A549 (cell line): ENCODE measurements around the gene DTWD2. TPM values are rescaled to one million over a fixed set of nuclear protein-coding genes. Genes with fewer than 3 reads are reported as not detected.
"Not testable (repeated sequence)": the region's sequence is repeated elsewhere in the genome, so short reads cannot be mapped to it uniquely, and the experiment has no call there.

ENCODE experiments used
- ATAC-seq, 2 experiments: fragments of 200-7000 bp in 1 of 2; fragments of >200 bp in 1 of 2; cut with Nextera tagmentation in 1 of 2; cut with Tn5 transposase in 1 of 2; 3 replicates each; pipeline versions ENCODE4 v1.8.0 to v1.9.1; 2018 to 2020; ENCODE audit warnings: mild to moderate bottlenecking in 1 of 2, moderate library complexity in 1 of 2
- CTCF ChIA-PET: fragments of 300-600 bp; sonication (Branson Sonifier 250); formaldehyde crosslinking; extraction: SDS; loops from one replicate; lab custom pipeline; 2021; ENCODE audit warnings: antibody characterized with exemption, inconsistent platforms; lab: Yijun Ruan, JAX
- POLR2A ChIA-PET: fragments of 350-600 bp; formaldehyde crosslinking; extraction: SDS; loops from one replicate; lab custom pipeline; 2021; ENCODE audit warnings: antibody characterized with exemption, inconsistent platforms; lab: Yijun Ruan, JAX
- DNase-seq, 2 experiments: peaks; one replicate each; pipeline versions ENCODE4 v3.0.0 to v3.0.0-alpha.2; 2011 to 2016; ENCODE audit warnings: low read depth in 1 of 2, low spot score in 1 of 2
- FAIRE-seq: peaks from 2 replicates; lab custom pipeline; 2011; peaks lifted over from hg19 to GRCh38; lab: Jason Lieb, UNC
- H3K27ac ChIP-seq, 2 experiments: fragments of >200 bp; sonication (Bioruptor Twin); formaldehyde crosslinking; 3 replicates each; pipeline ENCODE4 v1.5.1; 2016 to 2017
- H3K4me1 ChIP-seq: fragments of >200 bp; sonication (Bioruptor Twin); formaldehyde crosslinking; 3 replicates; pipeline ENCODE4 v1.6.1; 2016
- H3K4me2 ChIP-seq: fragments of >200 bp; sonication (Bioruptor Twin); formaldehyde crosslinking; 3 replicates; pipeline ENCODE4 v1.6.1; 2016
- H3K4me3 ChIP-seq: fragments of >200 bp; sonication (Bioruptor Twin); formaldehyde crosslinking; 3 replicates; pipeline ENCODE4 v1.5.1; 2016
- H3K9me3 ChIP-seq: fragments of >200 bp; sonication (Bioruptor Twin); formaldehyde crosslinking; 3 replicates; pipeline ENCODE4 v1.6.1; 2016
- ATOH8 ChIP-seq: fragments of 250-450 bp; sonication (Bioruptor Pico); IDR thresholded peaks from 2 replicates; pipeline ENCODE4 v1.5.0; 2020; ENCODE audit warnings: low read depth, mild to moderate bottlenecking, moderate library complexity
- BHLHE40 ChIP-seq: IDR thresholded peaks from 2 replicates; pipeline ENCODE4 v1.6.1; 2012; ENCODE audit warnings: low read depth, low read length, inconsistent platforms
- CBX8 ChIP-seq: fragments of 200-600 bp; sonication (generic); IDR thresholded peaks from 2 replicates; pipeline ENCODE4 v1.6.1; 2016
- CHD4 ChIP-seq: fragments of 200-600 bp; sonication (generic); IDR thresholded peaks from 2 replicates; pipeline ENCODE4 v1.6.1; 2016; ENCODE audit warnings: antibody characterized with exemption, mild to moderate bottlenecking, borderline replicate concordance
- EHF ChIP-seq: fragments of 250-450 bp; sonication (Bioruptor Pico); IDR thresholded peaks from 2 replicates; pipeline ENCODE4 v1.5.0; 2020; ENCODE audit warnings: mild to moderate bottlenecking
- EP300 ChIP-seq, 2 experiments: fragments of >200 bp; sonication (Bioruptor Twin); formaldehyde crosslinking; IDR thresholded peaks; 2 replicates in 1 of 2; 3 replicates in 1 of 2; pipeline ENCODE4 v1.6.1; 2016 to 2017
- FOSB ChIP-seq: fragments of 250-450 bp; sonication (Bioruptor Pico); IDR thresholded peaks from 2 replicates; pipeline ENCODE4 v1.5.0; 2020; ENCODE audit warnings: mild to moderate bottlenecking, moderate library complexity
- HOXB13 ChIP-seq: fragments of 250-450 bp; sonication (Bioruptor Pico); IDR thresholded peaks from 2 replicates; pipeline ENCODE4 v1.5.0; 2020; ENCODE audit warnings: low read depth, mild to moderate bottlenecking, moderate library complexity
- JUNB ChIP-seq: fragments of >200 bp; sonication (Bioruptor Twin); formaldehyde crosslinking; IDR thresholded peaks from 2 replicates; pipeline ENCODE4 v1.6.1; 2016
- KDM5A ChIP-seq: fragments of 200-600 bp; sonication (generic); IDR thresholded peaks from 2 replicates; pipeline ENCODE4 v1.6.1; 2016; ENCODE audit warnings: antibody characterized with exemption, mild to moderate bottlenecking
- MAFK ChIP-seq: fragments of 450-650 bp; IDR thresholded peaks from 2 replicates; pipeline ENCODE4 v1.6.1; 2014; ENCODE audit not compliant: partially characterized antibody
- MYC ChIP-seq: IDR thresholded peaks from 2 replicates; pipeline ENCODE4 v1.6.1; 2012; ENCODE audit warnings: mild to moderate bottlenecking, inconsistent platforms, low read length, improper control_type of control experiment, borderline replicate concordance
- POLR2AphosphoS2 ChIP-seq: conservative IDR thresholded peaks from 2 replicates; pipeline ENCODE4 v1.6.1; 2012; ENCODE audit warnings: low read length, improper control_type of control experiment, inconsistent platforms
- ZFP36 ChIP-seq: fragments of 450-650 bp; IDR thresholded peaks from 2 replicates; pipeline ENCODE4 v1.6.1; 2014; ENCODE audit warnings: borderline replicate concordance; ENCODE audit not compliant: partially characterized antibody
- ZNF302 ChIP-seq: fragments of 250-450 bp; sonication (Bioruptor Pico); IDR thresholded peaks from 2 replicates; pipeline ENCODE4 v1.9.0; 2021; ENCODE audit warnings: inconsistent platforms, mild to moderate bottlenecking, moderate library complexity
- ZSCAN20 ChIP-seq: fragments of 250-450 bp; sonication (Bioruptor Pico); IDR thresholded peaks from 2 replicates; pipeline ENCODE4 v1.8.0; 2022; ENCODE audit warnings: mild to moderate bottlenecking, moderate library complexity
- WGBS: methylation state at CpG from one replicate; pipeline ENCODE4 v1.1.6; 2017; ENCODE audit errors: missing lambda C conversion rate; 5-methylcytosine and 5-hydroxymethylcytosine counted together
- polyA plus RNA-seq, 4 experiments: library from polyadenylated mRNA; depleted of rRNA in 3 of 4; stranded (reverse); fragments of >200 nt; fragmentation: RNase III in 1 of 4; extraction: RNeasy Plus Mini Kit Qiagen cat#74134 plus additional on column Dnase treatment in 1 of 4; gene quantifications; 2 replicates in 3 of 4; 3 replicates in 1 of 4; pipeline ENCODE4 v1.2.3, GENCODE V29; 2011 to 2017
- TF ChIP-seq, protein P1 (sequence below): IDR thresholded peaks from 2 replicates; pipeline ENCODE4 v1.6.1; 2012

The DTWD2 gene
- polyA plus RNA-seq, 2 of the 4 experiments (the other 2 are of a cell fraction), result 3.7 to 4.8 TPM

DNA sequence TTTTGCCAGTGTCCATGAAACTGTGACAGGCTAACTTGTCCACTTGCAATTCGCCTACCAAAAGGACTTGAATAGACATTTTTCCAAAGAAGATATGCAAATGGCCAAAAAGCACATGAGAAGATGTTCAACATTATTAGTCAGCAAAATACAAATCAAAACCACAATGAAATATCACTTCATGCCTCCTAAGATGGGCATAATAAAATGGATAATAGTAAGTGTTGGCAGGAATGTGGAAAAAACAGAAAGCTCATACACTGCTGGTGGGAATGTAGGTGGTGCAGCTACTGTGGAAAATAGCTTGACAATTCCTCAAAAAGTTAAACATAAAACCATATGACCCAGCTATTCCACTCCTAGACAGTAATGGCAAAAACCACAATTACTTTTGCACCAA is 7.9 kb downstream of the DTWD2 start:
- DNase-seq, result no peak
- 0 out of 3 replicates have a peak, but pooled peaks cover 5% of the 10 kb centered on the region for H3K9me3 ChIP-seq
- POLR2A ChIA-PET, result no interaction called here

GRCh38 chr5:118980017-118980416 is 8.3 kb downstream of the DTWD2 start:
- H3K4me3 ChIP-seq, result no peak overlapping the region
- peaks cover 4% of the 10 kb centered on the region; the same call in 1 of the 3 replicates for H3K4me1 ChIP-seq
- ChIA-PET CTCF (interaction anchor here (1.5 to 1.7 kb wide), 2 partner anchors 8 to 433 kb away, joined by 3 to 5 read pairs; partner anchors contain the start of gene DTWD2), POLR2A (no interaction called here)
- H3K9me3 ChIP-seq, result 0 out of 3 replicates have a peak, but pooled peaks cover 5% of the 10 kb centered on the region
- WGBS, result 66% methylated on average over 2 of the region's 2 CpGs
- no peak for FAIRE-seq
- no peak overlapping the region for H3K4me2 ChIP-seq
- no peak for TF ChIP-seq POLR2AphosphoS2
- TF ChIP-seq MYC, result no peak
- no peak for TF ChIP-seq HOXB13 (CRISPR knock-in tag)
- TF ChIP-seq EHF (CRISPR knock-in tag), result no peak
- TF ChIP-seq KDM5A, result no peak
- TF ChIP-seq, protein P1, sequence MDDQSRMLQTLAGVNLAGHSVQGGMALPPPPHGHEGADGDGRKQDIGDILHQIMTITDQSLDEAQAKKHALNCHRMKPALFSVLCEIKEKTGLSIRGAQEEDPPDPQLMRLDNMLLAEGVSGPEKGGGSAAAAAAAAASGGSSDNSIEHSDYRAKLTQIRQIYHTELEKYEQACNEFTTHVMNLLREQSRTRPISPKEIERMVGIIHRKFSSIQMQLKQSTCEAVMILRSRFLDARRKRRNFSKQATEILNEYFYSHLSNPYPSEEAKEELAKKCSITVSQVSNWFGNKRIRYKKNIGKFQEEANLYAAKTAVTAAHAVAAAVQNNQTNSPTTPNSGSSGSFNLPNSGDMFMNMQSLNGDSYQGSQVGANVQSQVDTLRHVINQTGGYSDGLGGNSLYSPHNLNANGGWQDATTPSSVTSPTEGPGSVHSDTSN, result no peak
- TF ChIP-seq ZSCAN20 (CRISPR knock-in tag), result no peak
- TF ChIP-seq CHD4, result no peak
- TF ChIP-seq EP300 (IDR thresholded peaks at IDR 0.05), result no peak
- TF ChIP-seq FOSB, result no peak
- TF ChIP-seq ATOH8 (CRISPR knock-in tag), result no peak
- no peak for TF ChIP-seq ZNF302 (CRISPR knock-in tag)
- no peak for DNase-seq
- no peak overlapping the region for H3K27ac ChIP-seq
- ATAC-seq, result no peak

More for the DNA sequence above, 7.9 kb downstream of the DTWD2 start:
- H3K4me2 ChIP-seq, result no peak overlapping the region
- no peak overlapping the region for H3K4me3 ChIP-seq
- peak; percentile 36 for FAIRE-seq
- WGBS, result 81% methylated on average over 1 of the region's 1 CpG
- TF ChIP-seq CBX8 (no peak), MAFK (no peak), JUNB (no peak), BHLHE40 (no peak), CHD4 (no peak), EP300 (IDR thresholded peaks at IDR 0.05) (no peak), KDM5A (no peak), ZFP36 (no peak), ATOH8 (CRISPR knock-in tag) (no peak)
- ATAC-seq, result no peak
- CTCF ChIA-PET, result interaction anchor here (0.7 to 1.7 kb wide), 3 partner anchors 8 to 432 kb away, joined by 3 to 5 read pairs (median 3); partner anchors contain the start of gene DTWD2
- peaks cover 4% of the 10 kb centered on the region; the same call in 1 of the 3 replicates for H3K4me1 ChIP-seq
- H3K27ac ChIP-seq, result no peak overlapping the region

DNA sequence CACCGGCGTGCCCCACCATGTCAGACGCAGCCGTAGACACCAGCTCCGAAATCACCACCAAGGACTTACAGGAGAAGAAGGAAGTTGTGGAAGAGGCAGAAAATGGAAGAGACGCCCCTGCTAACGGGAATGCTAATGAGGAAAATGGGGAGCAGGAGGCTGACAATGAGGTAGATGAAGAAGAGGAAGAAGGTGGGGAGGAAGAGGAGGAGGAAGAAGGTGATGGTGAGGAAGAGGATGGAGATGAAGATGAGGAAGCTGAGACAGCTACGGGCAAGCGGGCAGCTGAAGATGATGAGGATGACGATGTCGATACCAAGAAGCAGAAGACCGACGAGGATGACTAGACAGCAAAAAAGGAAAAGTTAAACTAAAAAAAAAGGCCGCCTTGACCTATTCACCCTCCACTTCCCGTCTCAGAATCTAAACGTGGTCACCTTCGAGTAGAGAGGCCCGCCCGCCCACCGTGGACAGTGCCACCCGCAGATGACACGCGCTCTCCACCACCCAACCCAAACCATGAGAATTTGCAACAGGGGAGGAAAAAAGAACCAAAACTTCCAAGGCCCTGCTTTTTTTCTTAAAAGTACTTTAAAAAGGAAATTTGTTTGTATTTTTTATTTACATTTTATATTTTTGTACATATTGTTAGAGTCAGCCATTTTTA is 14.4 kb downstream of the DTWD2 start:
- POLR2A ChIA-PET, DNase-seq, H3K9me3 ChIP-seq, ATAC-seq, H3K4me1 ChIP-seq, H3K4me3 ChIP-seq, H3K4me2 ChIP-seq, H3K27ac ChIP-seq, FAIRE-seq: not testable (repeated sequence)
- CTCF ChIA-PET, result interaction anchor here (1.2 to 1.3 kb wide), 2 partner anchors 14 to 438 kb away, joined by 3 read pairs; no protein-coding TSS in a partner anchor
- 90% methylated on average over 23 of the region's 23 CpGs for WGBS
